Measurements from ENCODE around the gene KCNV2.

The KCNV2 gene

DNA sequence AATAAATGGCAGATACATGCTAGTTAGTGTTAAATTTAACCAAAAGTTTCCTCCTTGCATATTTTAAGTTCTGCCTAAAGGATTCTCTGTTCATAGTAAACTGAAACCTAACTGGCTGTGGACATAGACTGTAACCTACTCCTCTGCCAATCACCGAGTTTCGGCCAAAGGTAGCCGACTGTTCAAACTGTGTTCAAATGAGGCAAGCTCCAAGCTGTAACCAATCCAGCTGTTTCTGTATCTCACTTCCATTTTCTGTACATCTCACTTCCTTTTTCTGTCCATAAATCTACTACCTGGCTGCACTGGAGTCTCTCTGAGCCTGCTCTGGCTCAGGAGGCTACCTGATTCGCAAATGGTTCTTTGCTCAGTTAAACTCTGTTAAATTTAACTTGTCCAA, 44.1 kb downstream of the KCNV2 start:
- no peak for DNase-seq

DNA sequence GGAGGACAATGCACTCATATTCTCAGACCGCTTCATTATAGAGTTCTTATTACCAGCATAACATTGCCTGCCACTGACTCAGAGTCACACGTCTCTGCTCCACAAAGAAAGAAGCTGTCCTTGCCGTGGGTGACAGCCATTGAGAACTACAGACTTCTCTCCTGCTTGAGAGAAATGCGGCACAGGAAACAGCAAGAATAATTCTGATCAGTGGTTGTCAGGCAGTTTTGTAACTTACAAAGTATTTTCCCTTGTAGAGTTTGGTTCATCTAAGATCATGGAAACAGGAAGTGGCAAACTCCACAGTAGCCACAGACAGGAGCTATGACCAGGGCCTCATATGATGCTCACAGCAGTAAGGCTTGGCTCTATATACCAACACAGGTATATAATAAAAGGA, 47.0 kb downstream of the KCNV2 start:
- peak; percentile 10 for DNase-seq

DNA sequence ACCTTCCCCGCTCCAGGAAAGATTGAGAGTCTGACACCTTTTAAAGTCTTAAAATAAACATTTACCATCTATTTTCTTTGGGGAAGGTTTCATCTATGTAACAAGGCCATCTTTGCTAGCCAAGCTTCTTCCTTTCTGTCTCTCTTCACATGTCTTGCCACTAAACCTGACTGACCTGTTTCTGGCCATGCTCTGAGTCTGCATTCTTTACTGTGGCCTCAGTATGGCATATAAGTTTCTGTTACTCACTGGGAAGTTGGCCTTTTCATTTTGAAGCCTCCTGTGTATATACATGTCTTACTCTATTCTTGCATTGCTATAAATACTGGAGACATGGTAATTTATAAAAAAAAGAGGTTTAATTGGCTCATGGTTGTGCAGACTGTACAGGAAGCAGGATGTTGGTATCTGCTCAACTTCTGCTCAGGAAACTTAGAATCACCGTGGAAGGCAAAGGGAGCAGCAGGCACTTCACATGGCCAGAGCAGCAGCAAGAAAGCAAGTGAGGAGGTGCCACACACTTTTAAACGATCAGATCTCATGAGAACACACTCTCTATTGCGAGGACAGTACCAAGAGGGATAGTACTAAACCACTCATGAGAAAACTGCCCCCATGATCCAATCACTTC, 48.1 kb downstream of the KCNV2 start:
- no peak for DNase-seq

DNA sequence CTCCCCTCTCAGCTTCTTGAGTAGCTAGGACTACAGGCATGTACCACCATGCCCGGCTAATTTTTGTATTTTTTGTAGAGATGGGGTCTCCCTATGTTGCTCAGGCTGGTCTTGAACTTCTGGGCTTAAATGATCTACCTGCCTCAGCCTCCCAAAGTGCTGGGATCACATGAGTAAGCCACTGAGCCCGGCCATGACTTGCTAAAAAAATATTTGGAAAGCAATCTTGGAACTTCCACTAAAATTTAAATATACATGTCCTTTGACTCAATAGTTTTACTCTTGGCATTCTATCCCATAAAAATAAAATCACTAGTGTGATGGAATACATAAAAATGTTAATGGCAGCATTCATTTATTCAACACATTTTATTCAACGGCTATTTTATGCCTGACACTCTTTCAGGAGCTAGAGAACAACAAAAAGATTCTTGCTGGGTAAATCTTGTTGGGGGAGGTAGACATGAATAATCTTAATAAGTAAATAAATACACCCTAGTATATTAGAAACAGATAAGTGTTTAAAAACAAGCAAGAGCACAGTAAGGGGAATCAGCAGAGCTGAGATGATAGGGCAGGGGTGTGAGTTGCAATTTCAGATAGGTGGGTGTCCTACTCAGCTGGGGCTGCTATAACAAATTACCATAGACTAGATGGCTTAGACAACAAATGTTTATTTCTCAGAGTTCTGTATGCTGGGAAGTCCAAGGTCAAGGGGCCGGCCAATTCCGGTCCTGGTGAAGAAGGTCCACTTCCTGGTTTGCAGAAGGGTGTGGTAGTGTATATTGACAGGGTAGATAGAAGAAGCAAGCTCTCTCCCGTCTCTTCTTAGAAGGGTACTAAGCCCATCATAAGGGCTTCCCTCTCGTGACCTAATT, 50.7 kb downstream of the KCNV2 start:
- DNase-seq = no peak

DNA sequence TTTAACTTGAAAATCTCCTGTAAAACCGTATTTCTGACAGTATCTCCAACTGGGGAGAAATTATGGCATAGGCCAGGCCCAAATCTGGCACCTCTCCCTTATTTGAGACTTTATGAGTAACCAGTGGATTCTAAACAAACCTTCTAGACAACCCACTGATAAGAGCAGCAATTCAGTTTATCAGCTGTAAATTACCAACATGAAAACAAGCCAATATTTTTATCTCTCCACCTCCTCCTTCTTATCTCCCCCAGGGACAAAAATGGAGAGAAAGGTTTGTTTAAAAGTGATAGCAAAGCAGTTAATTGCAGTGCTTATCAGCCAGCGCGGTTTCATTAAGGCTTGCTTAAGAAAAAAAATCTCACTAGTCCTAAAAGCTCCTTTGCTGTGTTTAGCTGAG, 53.8 kb downstream of the KCNV2 start:
- no peak for DNase-seq

DNA sequence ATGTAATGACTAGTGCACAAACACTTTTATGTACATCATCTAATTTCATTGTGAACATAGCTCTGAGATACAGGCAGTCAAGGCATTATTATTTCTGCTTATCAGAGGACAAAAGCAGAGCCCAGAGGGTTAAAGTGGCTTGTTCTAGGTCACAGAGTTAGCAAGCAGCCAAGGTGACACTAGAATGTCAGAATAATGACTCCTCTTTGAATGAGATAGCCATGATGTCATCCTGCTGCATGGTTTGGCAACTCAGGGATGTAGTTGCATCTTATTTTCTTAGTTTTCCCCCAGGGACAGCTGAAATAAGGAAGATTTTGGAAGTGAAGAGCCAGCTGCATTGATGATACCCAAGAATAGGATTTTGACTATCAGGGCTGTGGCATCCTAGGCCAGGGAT, 54.4 kb downstream of the KCNV2 start:
- DNase-seq = no peak

DNA sequence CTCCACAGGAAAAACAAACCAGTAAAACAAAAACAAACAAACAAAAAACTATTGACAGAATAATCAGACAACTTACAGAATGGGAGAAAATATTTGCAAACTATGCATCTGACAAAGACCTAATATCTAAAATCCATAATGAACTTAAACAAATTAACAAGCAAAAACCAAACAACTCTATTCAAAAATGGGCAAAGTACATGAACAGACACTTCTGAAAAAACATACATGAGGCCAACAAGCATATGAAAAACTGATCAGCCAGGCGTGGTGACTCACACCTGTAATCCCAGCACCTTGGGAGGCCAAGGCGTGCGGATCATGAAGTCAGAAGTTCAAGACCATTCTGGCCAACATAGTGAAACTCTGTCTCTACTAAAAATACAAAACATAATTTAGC, 60.1 kb downstream of the KCNV2 start:
- DNase-seq = no peak

DNA sequence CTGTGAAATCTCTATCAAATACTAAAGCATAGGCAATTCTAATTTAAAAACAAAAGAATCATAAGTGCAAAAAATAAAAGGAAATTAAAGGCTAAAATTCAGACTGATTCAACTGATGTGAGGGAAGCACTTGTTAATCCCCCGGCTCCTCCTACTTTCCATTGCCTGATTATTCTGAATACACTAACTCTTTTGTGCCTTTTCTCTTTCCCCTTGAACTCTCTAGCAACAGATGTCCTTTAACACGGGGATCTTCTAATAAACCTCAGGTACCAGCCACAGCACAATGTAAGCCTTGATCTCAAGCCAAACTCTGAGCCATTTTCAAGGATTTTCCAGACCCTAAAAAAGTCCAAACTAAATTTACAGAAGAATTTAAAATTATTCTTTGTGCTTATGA, 61.5 kb downstream of the KCNV2 start:
- no peak for DNase-seq

All from NK-92 treated with Interleukin-12 subunit alpha and Interleukin-12 subunit beta, amount 100 ng/mL, for 24 hours (cell line).